K562 (cell line): ENCODE data around the gene BMP6. TPM values are rescaled to one million over a fixed set of nuclear protein-coding genes. Genes with fewer than 3 reads are reported as not detected.

ENCODE experiments used
- E2F5 ChIP-seq: sonication (generic); formaldehyde crosslinking; IDR thresholded peaks from 2 replicates; pipeline ENCODE4 v1.8.0; 2022; ENCODE audit warnings: mild to moderate bottlenecking, missing genetic modification reagents
- EGR1 ChIP-seq: fragments of 450-650 bp; conservative IDR thresholded peaks from 2 replicates; pipeline ENCODE4 v1.6.1; 2017; ENCODE audit warnings: mild to moderate bottlenecking
- ETV1 ChIP-seq: fragments of 450-650 bp; conservative IDR thresholded peaks from 2 replicates; pipeline ENCODE4 v1.6.1; 2016; ENCODE audit warnings: missing genetic modification characterization, control low read depth, low read depth, missing compliant biosample characterization
- GTF2F1 ChIP-seq: IDR thresholded peaks from 2 replicates; pipeline ENCODE4 v1.6.1; 2011; ENCODE audit warnings: low read depth, low read length, improper control_type of control experiment
- HDAC1 ChIP-seq, 2 experiments: fragments of 450-650 bp; IDR thresholded peaks; 2 replicates each; pipeline ENCODE4 v1.6.1; 2016 to 2017; ENCODE audit warnings: inconsistent platforms in 1 of 2, mild to moderate bottlenecking in 1 of 2, moderate library complexity in 1 of 2
- HDAC6 ChIP-seq: IDR thresholded peaks from 2 replicates; pipeline ENCODE4 v1.6.1; 2012; ENCODE audit warnings: low read depth, mild to moderate bottlenecking, control low read depth, inconsistent platforms, low read length, moderate library complexity
- MTA3 ChIP-seq: fragments of 450-650 bp; formaldehyde crosslinking; IDR thresholded peaks from 2 replicates; pipeline ENCODE4 v1.6.1; 2017; ENCODE audit warnings: mild to moderate bottlenecking, borderline replicate concordance
- MXD1 ChIP-seq: fragments of 250-450 bp; sonication (Bioruptor Pico); IDR thresholded peaks from 2 replicates; pipeline ENCODE4 v1.8.0; 2021; ENCODE audit warnings: borderline replicate concordance, mild to moderate bottlenecking, moderate library complexity; ENCODE audit not compliant: poor library complexity, severe bottlenecking
- NRF1 ChIP-seq, 2 experiments: fragments of 450-650 bp; IDR thresholded peaks in 1 of 2; conservative IDR thresholded peaks in 1 of 2; 2 replicates each; pipeline ENCODE4 v1.6.1; 2014; ENCODE audit warnings: mild to moderate bottlenecking in 2 of 2
- POLR2A ChIP-seq: fragments of 450-650 bp; conservative IDR thresholded peaks from 2 replicates; pipeline ENCODE4 v1.6.1; 2016
- SIRT6 ChIP-seq: IDR thresholded peaks from one replicate; pipeline ENCODE4 v1.6.1; 2012; ENCODE audit warnings: low read depth, mild to moderate bottlenecking, control low read depth, inconsistent platforms, low read length, moderate library complexity
- SP1 ChIP-seq: sonication (generic); formaldehyde crosslinking; IDR thresholded peaks from 2 replicates; pipeline ENCODE4 v1.8.1; 2022; ENCODE audit warnings: mild to moderate bottlenecking, missing genetic modification reagents
- ZBTB7A ChIP-seq: IDR thresholded peaks from 2 replicates; pipeline ENCODE4 v1.6.1; 2011; ENCODE audit warnings: low read depth, mild to moderate bottlenecking, low read length, moderate library complexity, borderline replicate concordance; ENCODE audit not compliant: control insufficient read depth
- ZNF143 ChIP-seq: sonication (generic); formaldehyde crosslinking; IDR thresholded peaks from 2 replicates; pipeline ENCODE4 v1.9.0; 2022; ENCODE audit warnings: mild to moderate bottlenecking, missing genetic modification reagents
- polyA plus RNA-seq, 8 experiments: library from polyadenylated mRNA; depleted of rRNA in 4 of 8; stranded (reverse) in 5 of 8; unstranded in 3 of 8; fragments of >200 nt; fragmentation: Nextera tagmentation in 2 of 8; fragmentation: Illumina TruSeq in 1 of 8; extraction: Ambion mirVana in 2 of 8; extraction: Trizol in 1 of 8; gene quantifications; 2 replicates each; pipeline versions ENCODE4 v1.2.1 to v1.2.3, GENCODE V29; 2011 to 2014; ENCODE audit warnings: inconsistent platforms in 1 of 8, missing spikeins in 1 of 8
- total RNA-seq, 7 experiments: library from RNA; depleted of rRNA in 6 of 7; stranded (reverse); fragments of >200 nt in 6 of 7; fragmentation: Illumina TruSeq in 2 of 7; extraction: Trizol in 2 of 7; gene quantifications; 2 replicates each; pipeline versions ENCODE4 v1.2.1 to v1.2.3, GENCODE V29; 2011 to 2021; ENCODE audit warnings: low replicate concordance in 1 of 7

Gene BMP6
- total and polyA plus RNA-seq, 9 of the 15 experiments (the other 6 are each of a cell fraction or from before 2014, with no cell fraction given) = 0.01 to 0.13 (median 0.06) TPM; not detected in 3

- TF ChIP-seq ZBTB7A = peak; percentile 68
- TF ChIP-seq EGR1 = peak; percentile 50
- TF ChIP-seq MTA3 = peak; percentile 35; the same call in 1 of the 2 replicates
- TF ChIP-seq NRF1 (conservative IDR thresholded peaks at IDR 0.05 in 1 of 2, IDR thresholded peaks at IDR 0.05 in 1 of 2) = peak; percentile 37 to 54; a peak in 3 of 4 replicates
- TF ChIP-seq ETV1 (tag) = peak; percentile 37; the same call in 1 of the 2 replicates
- TF ChIP-seq HDAC6 = no peak
- no peak for TF ChIP-seq SIRT6
- no peak for TF ChIP-seq GTF2F1
- TF ChIP-seq HDAC1 (IDR thresholded peaks at IDR 0.05) = peak in 1 of 2 experiments; percentile 93; a peak in 2 of 4 replicates
- TF ChIP-seq MXD1 = peak; percentile 48
- TF ChIP-seq SP1 (CRISPR knock-in tag) = no peak; the same call in 1 of the 2 replicates
- 0 out of 2 replicates have a peak, but pooled peaks have one; percentile 37 for TF ChIP-seq ZNF143
- peak; percentile 54; the same call in 1 of the 2 replicates for TF ChIP-seq E2F5 (CRISPR knock-in tag)
- peak; percentile 64 for TF ChIP-seq POLR2A
These were observed 183.7 kb downstream of the BMP6 start (continued) for GRCh38 chr6:7909323-7910276.
